MCF 10A (cell line): ENCODE measurements around the gene AZIN2. TPM values are rescaled to one million over a fixed set of nuclear protein-coding genes. Genes with fewer than 3 reads are reported as not detected.
"Not testable (repeated sequence)": the region's sequence is repeated elsewhere in the genome, so short reads cannot be mapped to it uniquely, and the experiment has no call there.

ENCODE experiments used
- BruUV-seq: library from RNA; stranded (reverse); fragments of 400-500 nt; replicated peaks from 2 replicates; lab custom pipeline; 2021; lab: Mats Ljungman, UMichigan
- CTCF ChIA-PET: fragments of 300-600 bp; sonication (Branson Sonifier 250); formaldehyde crosslinking; extraction: SDS; loops from one replicate; lab custom pipeline; 2021; ENCODE audit warnings: antibody characterized with exemption, inconsistent platforms; lab: Yijun Ruan, JAX
- POLR2A ChIA-PET: fragments of 300-600, 350-650 bp; sonication (Branson Sonifier 250); formaldehyde crosslinking; extraction: SDS; loops from one replicate; lab custom pipeline; 2020; ENCODE audit warnings: antibody characterized with exemption, inconsistent platforms; lab: Yijun Ruan, JAX
- DNase-seq: peaks from one replicate; pipeline ENCODE4 v3.0.0-alpha.2; 2018; ENCODE audit not compliant: unreplicated experiment
- H3K27ac Mint-ChIP-seq: one replicate; pipeline ENCODE4 v1.8.0; 2022; ENCODE audit warnings: mild to moderate bottlenecking, low read depth, mixed read lengths; ENCODE audit not compliant: unreplicated experiment
- H3K27me3 Mint-ChIP-seq: one replicate; pipeline ENCODE4 v1.8.0; 2022; ENCODE audit warnings: mixed read lengths; ENCODE audit not compliant: insufficient read depth, unreplicated experiment
- H3K36me3 Mint-ChIP-seq: one replicate; pipeline ENCODE4 v1.8.0; 2022; ENCODE audit warnings: mild to moderate bottlenecking, moderate library complexity, mixed read lengths; ENCODE audit not compliant: insufficient read depth, unreplicated experiment
- H3K4me1 Mint-ChIP-seq: one replicate; pipeline ENCODE4 v1.8.0; 2022; ENCODE audit warnings: mixed read lengths; ENCODE audit not compliant: insufficient read depth, unreplicated experiment
- H3K4me3 Mint-ChIP-seq: one replicate; pipeline ENCODE4 v1.8.0; 2022; ENCODE audit warnings: mild to moderate bottlenecking, moderate library complexity, mixed read lengths; ENCODE audit not compliant: unreplicated experiment
- H3K9me3 Mint-ChIP-seq: one replicate; pipeline ENCODE4 v1.8.0; 2022; ENCODE audit warnings: mixed read lengths; ENCODE audit not compliant: unreplicated experiment
- CTCF ChIP-seq: fragments of 200-600 bp; IDR thresholded peaks from one replicate; pipeline ENCODE4 v1.8.0; 2022; ENCODE audit warnings: antibody characterized with exemption, mild to moderate bottlenecking; ENCODE audit not compliant: unreplicated experiment
- intact Hi-C: fragments of 100-400 bp; cut with micrococcal nuclease; formaldehyde crosslinking; loops from 2 replicates; pipeline ENCODE4 v1.14.1; 2022
- total RNA-seq: library from RNA; stranded (reverse); gene quantifications from 2 replicates; pipeline ENCODE4 v1.2.3, GENCODE V29; 2022

The AZIN2 gene
- total RNA-seq, 1 experiment from 2014 or later = 1.6 TPM

GRCh38 chr1:33122483-33123178, 41.7 kb downstream of the AZIN2 start:
- BruUV-seq = no TSS peak
- intact Hi-C loops = no loop called here
- ChIA-PET POLR2A (no interaction called here), CTCF (interaction anchor here (0.6 to 0.7 kb wide), 2 partner anchors 9 to 166 kb away, joined by 3 read pairs; no protein-coding TSS in a partner anchor)
- H3K36me3 Mint-ChIP-seq = peaks cover 13% of the 10 kb centered on the region
- H3K4me3 Mint-ChIP-seq = no peak overlapping the region
- no peak overlapping the region for H3K27ac Mint-ChIP-seq
- H3K4me1 Mint-ChIP-seq = peaks cover 6% of the 10 kb centered on the region
- no peaks in the 10 kb centered on the region for H3K9me3 Mint-ChIP-seq
- TF ChIP-seq CTCF = no peak
- no peaks in the 10 kb centered on the region for H3K27me3 Mint-ChIP-seq
- no peak for DNase-seq

- intact Hi-C loops = no loop called here
- POLR2A ChIA-PET = no interaction called here
Measured at GRCh38 chr1:33123266-33123665, 42.3 kb downstream of the AZIN2 start.

GRCh38 chr1:33124647-33125046, 43.7 kb downstream of the AZIN2 start:
- H3K4me1 Mint-ChIP-seq = peaks cover 19% of the 10 kb centered on the region
- DNase-seq, H3K27ac Mint-ChIP-seq, H3K4me3 Mint-ChIP-seq, POLR2A ChIA-PET, H3K27me3 Mint-ChIP-seq, H3K9me3 Mint-ChIP-seq, BruUV-seq: not testable (repeated sequence)
- intact Hi-C loops = loop anchor here (5.0 kb wide), 1 partner anchor 58 kb away; the partner anchor contains the start of gene TRIM62
- CTCF ChIA-PET = interaction anchor here (0.5 kb wide), 1 partner anchor 10 kb away, joined by 3 read pairs; no protein-coding TSS in a partner anchor
- H3K36me3 Mint-ChIP-seq = peaks cover 13% of the 10 kb centered on the region

More at GRCh38 chr1:33123266-33123665, 42.3 kb downstream of the AZIN2 start:
- CTCF ChIA-PET = interaction anchor here (0.8 kb wide), 1 partner anchor 58 kb away, joined by 3 read pairs; the partner anchor contains the start of gene TRIM62
- DNase-seq = no peak
- H3K27ac Mint-ChIP-seq = no peak overlapping the region
- H3K27me3 Mint-ChIP-seq = no peaks in the 10 kb centered on the region
- no peaks in the 10 kb centered on the region for H3K9me3 Mint-ChIP-seq
- H3K36me3 Mint-ChIP-seq = peaks cover 13% of the 10 kb centered on the region
- H3K4me1 Mint-ChIP-seq = peaks cover 6% of the 10 kb centered on the region
- BruUV-seq = no TSS peak
- H3K4me3 Mint-ChIP-seq = no peak overlapping the region
- no peak for TF ChIP-seq CTCF

GRCh38 chr1:33126411-33127000, 45.6 kb downstream of the AZIN2 start:
- ChIA-PET POLR2A (interaction anchor here (0.6 to 1.9 kb wide), 12 partner anchors 11 to 363 kb away, joined by 3 to 13 read pairs (median 4); partner anchors contain the start of genes AZIN2 and TRIM62), CTCF (interaction anchor here (0.6 to 2.3 kb wide), 30 partner anchors 9 to 827 kb away, joined by 3 to 18 read pairs (median 4); partner anchors contain the start of genes AZIN2 and TRIM62)
- Mint-ChIP-seq H3K27ac (peak overlapping the region; percentile 97), H3K9me3 (no peaks in the 10 kb centered on the region), H3K36me3 (peaks cover 11% of the 10 kb centered on the region), H3K4me3 (peak overlapping the region; percentile 95), H3K27me3 (no peaks in the 10 kb centered on the region), H3K4me1 (peaks cover 30% of the 10 kb centered on the region)
- intact Hi-C loops = loop anchor here (5.0 kb wide), 1 partner anchor 56 kb away; the partner anchor contains the start of gene TRIM62
- TSS peak; percentile 82 for BruUV-seq
- no peak for TF ChIP-seq CTCF
- no peak for DNase-seq
